RCC 7860 (cell line): ENCODE measurements around the gene PI3.

Experiments
- DNase-seq: peaks from one replicate; pipeline ENCODE4 v3.0.0-alpha.2; 2015; ENCODE audit warnings: low spot score
- FAIRE-seq: peaks from 2 replicates; lab custom pipeline; 2012; peaks lifted over from hg19 to GRCh38; lab: Jason Lieb, UNC

PI3 gene

DNA sequence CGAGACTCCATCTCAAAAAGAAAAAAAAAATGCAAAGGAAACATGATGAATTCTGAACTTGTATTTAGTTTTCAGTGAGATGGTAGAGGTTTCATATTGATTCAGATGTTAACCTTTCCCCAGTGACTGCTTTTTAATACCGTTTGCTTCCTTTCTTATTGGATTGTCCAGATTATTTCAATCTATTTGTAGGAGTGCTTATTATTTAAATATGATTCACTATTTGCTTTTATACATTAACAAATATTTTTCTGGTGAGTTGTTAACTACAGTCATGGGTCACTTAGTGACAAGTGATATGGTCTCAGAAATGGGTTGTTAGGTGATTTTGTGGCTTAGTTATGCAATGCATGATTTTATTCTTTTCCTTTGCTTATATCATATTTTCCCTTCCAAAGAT is 8.4 kb downstream of the PI3 start:
- FAIRE-seq: no peak
- DNase-seq: no peak

GRCh38 chr20:45187693-45188092 is 13.0 kb downstream of the PI3 start:
- no peak for FAIRE-seq
- DNase-seq: no peak

DNA sequence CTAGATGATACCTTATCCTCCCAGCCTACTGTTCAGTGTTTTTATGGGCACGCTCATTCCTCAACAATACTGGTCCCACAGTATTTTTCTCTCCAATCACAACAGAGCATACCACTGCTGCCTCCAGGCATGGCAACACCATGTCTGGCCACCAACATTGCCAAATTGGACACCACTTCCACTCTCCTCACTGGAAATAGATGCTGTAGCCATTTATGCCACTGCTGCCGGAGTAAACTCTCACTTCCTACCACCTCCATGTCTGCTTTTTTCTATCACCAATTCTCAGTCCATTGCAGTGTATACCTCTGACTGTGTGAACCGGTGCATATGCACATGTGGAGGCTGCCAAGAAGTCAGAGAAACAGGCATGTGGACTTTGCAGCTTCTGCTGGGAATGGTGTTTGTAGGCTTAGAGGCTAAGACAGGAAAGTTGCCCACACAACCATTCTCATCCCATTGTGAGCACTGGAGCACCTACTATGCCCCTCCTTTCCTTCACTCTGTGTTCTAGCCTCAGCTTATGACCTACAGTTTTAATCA is 14.4 kb downstream of the PI3 start:
- FAIRE-seq: no peak

DNA sequence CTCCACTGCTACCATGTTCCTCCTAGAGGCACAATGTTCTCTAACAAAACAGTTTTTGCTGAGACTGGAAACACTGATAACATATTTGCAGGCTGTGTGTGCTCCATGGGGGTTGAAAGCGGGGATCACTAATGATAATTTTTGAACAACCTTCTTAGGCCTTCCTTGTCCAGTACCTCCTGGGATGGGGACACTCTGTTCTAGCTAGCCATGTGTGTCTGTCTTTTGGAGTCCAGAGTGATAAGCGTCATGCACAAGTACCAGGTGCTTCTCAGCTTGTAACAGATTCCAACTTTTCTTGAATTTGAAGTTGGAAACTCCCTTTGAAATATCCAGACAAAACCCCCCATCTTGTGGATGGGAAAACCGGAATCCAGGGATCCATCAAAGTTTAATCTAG is 15.2 kb downstream of the PI3 start:
- DNase-seq: no peak
- no peak for FAIRE-seq

More for the DNA sequence above, 14.4 kb downstream of the PI3 start:
- DNase-seq: no peak

GRCh38 chr20:45191926-45192325 is 17.2 kb downstream of the PI3 start:
- FAIRE-seq: no peak
- DNase-seq: no peak

DNA sequence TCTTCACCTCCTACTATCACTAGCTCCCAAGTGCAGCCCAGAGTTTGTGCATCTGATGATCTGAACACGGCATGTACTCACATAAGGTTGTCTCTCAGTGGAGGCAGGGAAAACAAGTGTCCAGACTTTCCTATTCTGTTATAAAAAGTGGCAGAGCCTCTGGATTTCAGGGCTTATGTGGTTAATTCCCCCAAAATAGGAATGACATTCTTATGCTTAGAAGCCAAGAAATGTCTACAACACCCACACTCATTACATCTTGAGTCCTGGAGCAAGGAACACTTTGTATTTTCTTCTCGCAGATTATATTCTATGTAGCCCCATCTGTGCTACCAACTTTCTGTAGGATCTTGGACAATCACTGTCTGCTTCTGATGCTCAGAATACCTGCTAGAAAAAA is 18.6 kb downstream of the PI3 start:
- no peak for DNase-seq
- no peak for FAIRE-seq

DNA sequence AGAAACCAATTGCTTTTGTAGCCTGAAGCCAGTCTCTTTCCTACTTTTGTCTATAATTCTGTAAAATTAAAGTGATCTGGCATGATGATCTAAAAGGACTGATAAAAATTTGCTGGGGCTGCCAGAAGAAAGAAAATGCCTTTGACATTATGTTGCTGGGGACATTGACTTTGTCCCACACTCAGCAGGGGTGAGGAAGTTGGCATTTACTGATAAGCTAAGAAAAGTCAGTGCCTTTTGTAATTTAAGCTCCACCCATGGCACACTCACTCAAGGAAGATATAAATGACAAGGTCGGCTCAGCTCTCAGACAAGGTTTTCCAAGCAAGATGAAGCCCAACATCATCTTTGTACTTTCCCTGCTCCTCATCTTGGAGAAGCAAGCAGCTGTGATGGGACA is 32.0 kb downstream of the PI3 start, which contains the start of gene SEMG1:
TSS of gene SEMG1 (plus strand) at position 309 of the 400 bp plus-strand sequence. CDS start at position 330, 21 bp downstream.
- no peak for DNase-seq
- FAIRE-seq: no peak

GRCh38 chr20:45209924-45210323 is 35.2 kb downstream of the PI3 start:
- DNase-seq (no peak), FAIRE-seq (no peak)

DNA sequence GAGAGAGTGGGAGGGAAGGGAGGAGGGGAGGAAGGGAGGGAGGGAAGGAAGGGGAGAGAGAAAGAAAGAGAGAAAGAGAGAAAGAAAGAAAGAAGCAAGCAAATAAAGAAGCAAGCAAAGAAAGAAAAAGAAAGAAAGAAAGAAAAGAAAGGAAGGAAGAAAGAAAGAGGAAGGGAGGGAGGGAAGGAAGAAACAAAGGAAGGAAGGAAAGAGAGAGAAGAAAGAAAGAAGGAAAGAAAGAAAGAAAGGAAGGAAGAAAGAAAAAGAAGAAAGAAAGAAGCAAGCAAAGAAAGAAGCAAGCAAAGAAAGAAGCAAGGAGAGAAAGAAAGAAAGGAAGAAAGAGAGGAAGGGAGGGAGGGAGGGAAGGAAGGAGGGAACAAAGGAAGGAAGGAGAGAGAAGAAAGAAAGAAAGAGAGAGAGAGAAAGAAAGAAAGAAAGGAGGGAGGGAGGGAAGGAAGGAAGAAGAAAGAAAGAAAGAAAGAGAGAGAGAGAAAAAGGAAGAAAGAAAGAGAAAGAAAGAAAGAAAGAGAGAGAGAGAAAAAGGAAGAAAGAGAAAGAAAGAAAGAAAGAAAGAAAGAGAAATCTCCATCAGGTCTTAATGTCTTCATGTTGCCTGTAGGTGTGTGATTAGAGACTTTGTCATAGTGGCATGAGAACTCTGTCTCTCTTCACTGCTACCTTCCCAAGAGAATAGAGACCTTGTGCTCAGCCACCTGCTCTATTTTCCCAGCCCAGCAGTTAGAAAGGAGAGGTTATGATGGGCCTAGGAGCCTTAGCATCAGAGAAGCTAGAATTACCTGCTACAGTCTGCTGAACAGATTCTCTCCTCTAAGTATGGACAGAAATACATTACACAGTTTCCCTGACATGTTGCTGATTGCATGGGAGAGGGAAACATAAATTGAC is 37.1 kb downstream of the PI3 start:
- no peak for DNase-seq
- FAIRE-seq: no peak

DNA sequence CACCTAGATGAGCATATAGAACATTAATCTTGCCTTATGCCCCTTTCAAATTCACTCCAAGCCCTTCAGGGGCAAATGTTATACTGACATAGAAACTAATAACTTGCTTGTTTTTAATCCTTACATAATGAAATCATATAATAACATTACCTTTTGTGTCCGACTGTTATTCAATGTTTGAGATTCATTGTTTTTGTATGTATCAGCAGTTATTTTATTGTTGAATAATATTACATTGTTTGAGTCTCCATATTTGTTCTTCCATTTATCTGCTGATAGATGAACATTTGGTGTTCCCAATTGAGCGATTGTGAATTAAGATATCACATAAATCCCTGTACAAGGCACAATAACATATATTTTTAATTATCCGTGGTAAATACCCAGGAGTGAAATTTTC is 38.1 kb downstream of the PI3 start:
- FAIRE-seq: no peak
- DNase-seq: no peak

DNA sequence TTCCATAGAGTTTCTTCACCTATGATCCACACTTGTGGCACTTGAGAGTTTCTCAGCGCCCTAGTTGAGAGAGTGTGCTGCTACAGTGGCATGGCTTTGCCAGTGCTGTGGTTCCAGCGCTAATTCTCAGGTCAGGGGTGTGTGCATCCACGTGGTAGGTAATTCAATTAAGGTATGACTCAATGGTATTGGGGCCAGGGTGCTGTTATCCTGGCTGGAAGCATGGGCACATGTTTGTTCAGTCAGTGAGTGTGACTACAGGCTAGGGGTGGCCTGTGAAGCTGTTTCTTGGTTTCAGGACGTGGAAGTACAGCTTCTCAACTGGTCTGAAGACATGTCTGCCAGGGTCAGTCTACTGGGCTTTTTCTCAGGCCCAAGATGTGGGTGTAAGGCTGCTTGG is 43.4 kb downstream of the PI3 start:
- FAIRE-seq (no peak), DNase-seq (no peak)

DNA sequence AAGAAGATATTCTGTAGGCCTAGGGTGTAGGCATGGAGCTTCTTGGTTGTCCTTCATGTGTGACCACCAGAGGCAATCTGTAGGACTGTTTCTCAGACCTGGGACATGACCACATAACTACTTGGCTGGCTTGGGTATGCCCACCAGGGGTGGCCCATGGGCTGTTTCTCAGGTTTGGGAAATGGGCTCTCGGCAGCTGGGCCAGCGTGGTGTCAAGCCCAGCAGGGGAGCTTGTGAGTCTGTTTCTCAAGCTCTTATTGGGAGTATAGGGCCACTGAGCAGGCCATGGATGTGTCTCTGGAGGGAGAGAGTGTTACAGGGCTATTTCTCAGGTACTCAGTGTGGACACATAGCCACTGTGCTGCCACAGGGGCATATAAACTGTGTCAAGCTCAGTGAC is 43.9 kb downstream of the PI3 start:
- FAIRE-seq: no peak
- DNase-seq: no peak

- no peak for DNase-seq
- FAIRE-seq: no peak
These were observed 46.4 kb downstream of the PI3 start, which contains the start of gene SEMG2 for GRCh38 chr20:45221076-45221475. SEMG2 (plus strand) TSS chr20:45221373; CDS start chr20:45221390, 17 bp downstream.

DNA sequence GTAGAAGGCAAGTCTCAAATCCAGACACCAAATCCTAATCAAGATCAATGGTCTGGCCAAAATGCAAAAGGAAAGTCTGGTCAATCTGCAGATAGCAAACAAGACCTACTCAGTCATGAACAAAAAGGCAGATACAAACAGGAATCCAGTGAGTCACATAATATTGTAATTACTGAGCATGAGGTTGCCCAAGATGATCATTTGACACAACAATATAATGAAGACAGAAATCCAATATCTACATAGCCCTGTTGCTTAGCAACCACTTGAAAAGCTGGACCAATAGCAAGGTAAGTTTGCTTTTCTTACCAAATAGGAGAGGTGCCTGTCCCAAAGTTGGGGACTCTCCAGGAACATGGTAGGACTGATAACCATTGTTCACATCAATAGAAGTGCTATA is 48.4 kb downstream of the PI3 start:
- FAIRE-seq: no peak
- DNase-seq: no peak
